ENCODE measurements around the gene TBC1D22A.

Gene TBC1D22A

GRCh38 chr22:47063606-47064005, 301.2 kb downstream of the TBC1D22A start:
- Histone ChIP-seq H3K4me3 (ENCODE audit: low read length) (no peak overlapping the region), H3K4me1 (ENCODE audit: control insufficient read depth, insufficient read depth, low read length) (peaks cover 3% of the 10 kb centered on the region), H3K27me3 (ENCODE audit: control insufficient read depth, insufficient read depth, low read length) (no peaks in the 10 kb centered on the region), H3K36me3 (ENCODE audit: insufficient read depth, low read length) (peaks cover 7% of the 10 kb centered on the region), H3K4me2 (ENCODE audit: low read length) (no peak overlapping the region), H3K9me3 (replicated peaks; ENCODE audit: low read length) (no peaks in the 10 kb centered on the region), H3K9ac (ENCODE audit: low read depth, low read length) (no peak overlapping the region)

GRCh38 chr22:47064016-47064415, 301.6 kb downstream of the TBC1D22A start:
- Histone ChIP-seq H3K36me3 (ENCODE audit: insufficient read depth, low read length) (peaks cover 7% of the 10 kb centered on the region), H3K27me3 (ENCODE audit: control insufficient read depth, insufficient read depth, low read length) (no peaks in the 10 kb centered on the region), H3K9ac (ENCODE audit: low read depth, low read length) (no peak overlapping the region), H3K4me3 (ENCODE audit: low read length) (no peak overlapping the region), H3K9me3 (replicated peaks; ENCODE audit: low read length) (no peaks in the 10 kb centered on the region), H3K4me1 (ENCODE audit: control insufficient read depth, insufficient read depth, low read length) (peaks cover 3% of the 10 kb centered on the region), H3K4me2 (ENCODE audit: low read length) (no peak overlapping the region)

DNA sequence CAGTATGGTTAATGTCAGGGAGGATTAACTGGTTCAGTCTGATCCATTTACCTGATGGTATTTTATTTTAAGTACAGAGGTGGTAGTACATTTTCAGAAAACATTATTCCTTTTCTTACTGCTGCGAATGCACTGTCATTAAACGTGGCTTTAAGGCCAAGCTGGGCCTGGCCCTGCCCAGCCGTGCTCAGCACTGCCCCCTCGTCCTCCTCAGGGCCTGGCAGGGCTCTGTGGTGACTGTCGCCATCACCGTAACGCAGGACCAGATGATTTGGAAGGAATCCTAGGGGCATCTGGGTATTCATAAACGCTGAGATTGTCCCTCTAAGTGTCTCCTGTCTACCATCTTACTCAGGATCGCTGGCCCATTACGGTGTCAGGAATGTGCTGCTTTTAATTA, 302.0 kb downstream of the TBC1D22A start:
- no peak overlapping the region for H3K4me3 ChIP-seq (ENCODE audit: low read length)
- peaks cover 7% of the 10 kb centered on the region for H3K36me3 ChIP-seq (ENCODE audit: insufficient read depth, low read length)
- peaks cover 3% of the 10 kb centered on the region for H3K4me1 ChIP-seq (ENCODE audit: control insufficient read depth, insufficient read depth, low read length)
- no peak overlapping the region for H3K9ac ChIP-seq (ENCODE audit: low read depth, low read length)
- no peaks in the 10 kb centered on the region for H3K27me3 ChIP-seq (ENCODE audit: control insufficient read depth, insufficient read depth, low read length)
- no peak overlapping the region for H3K4me2 ChIP-seq (ENCODE audit: low read length)
- no peaks in the 10 kb centered on the region for H3K9me3 ChIP-seq (replicated peaks; ENCODE audit: low read length)

DNA sequence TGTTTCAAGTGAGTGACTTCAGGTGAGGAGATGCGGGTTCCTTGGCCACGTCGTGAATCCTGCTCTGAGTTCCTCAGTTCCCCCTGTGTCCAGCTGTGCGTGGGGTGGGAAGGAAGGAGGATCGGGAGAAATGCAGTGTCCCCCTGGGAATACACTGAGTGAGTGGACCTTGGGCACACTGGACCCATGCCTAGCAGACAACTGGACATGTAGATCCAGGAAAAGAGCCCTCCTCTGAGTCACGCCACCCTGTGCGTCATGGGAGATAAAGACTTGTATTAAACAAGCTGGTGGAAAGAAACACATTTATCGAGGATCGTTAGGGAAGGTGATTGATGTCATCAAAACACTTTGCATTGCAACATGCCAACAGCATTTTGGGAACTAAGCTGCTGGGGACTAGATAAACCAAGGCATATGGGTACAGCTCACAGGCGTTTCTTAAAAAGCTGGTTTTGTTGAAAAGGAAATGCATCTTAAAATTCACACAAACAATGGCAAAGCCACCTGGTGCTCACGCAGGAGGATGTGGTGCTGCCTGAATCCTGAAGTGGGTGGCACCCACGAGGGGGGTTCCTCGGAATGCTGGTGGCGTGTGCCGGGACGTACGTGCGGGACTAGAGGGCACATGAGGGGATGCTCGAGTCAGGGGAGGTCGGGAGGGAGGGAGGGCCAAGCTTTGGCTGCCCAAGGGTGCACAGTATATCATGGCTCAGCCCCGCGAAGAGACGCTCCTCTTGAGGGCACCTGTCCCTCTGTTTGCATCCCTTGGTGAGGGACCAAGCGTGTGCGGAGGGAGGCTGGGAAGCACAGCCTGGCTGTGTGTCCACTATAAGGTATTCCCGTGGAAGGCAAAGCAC, 303.5 kb downstream of the TBC1D22A start:
- no peak overlapping the region for H3K9ac ChIP-seq (ENCODE audit: low read depth, low read length)
- no peak overlapping the region for H3K4me3 ChIP-seq (ENCODE audit: low read length)
- H3K4me1 ChIP-seq (ENCODE audit: control insufficient read depth, insufficient read depth, low read length), result peaks cover 3% of the 10 kb centered on the region
- no peaks in the 10 kb centered on the region for H3K27me3 ChIP-seq (ENCODE audit: control insufficient read depth, insufficient read depth, low read length)
- no peak overlapping the region for H3K4me2 ChIP-seq (ENCODE audit: low read length)
- H3K9me3 ChIP-seq (replicated peaks; ENCODE audit: low read length), result no peaks in the 10 kb centered on the region
- H3K36me3 ChIP-seq (ENCODE audit: insufficient read depth, low read length), result peaks cover 4% of the 10 kb centered on the region

DNA sequence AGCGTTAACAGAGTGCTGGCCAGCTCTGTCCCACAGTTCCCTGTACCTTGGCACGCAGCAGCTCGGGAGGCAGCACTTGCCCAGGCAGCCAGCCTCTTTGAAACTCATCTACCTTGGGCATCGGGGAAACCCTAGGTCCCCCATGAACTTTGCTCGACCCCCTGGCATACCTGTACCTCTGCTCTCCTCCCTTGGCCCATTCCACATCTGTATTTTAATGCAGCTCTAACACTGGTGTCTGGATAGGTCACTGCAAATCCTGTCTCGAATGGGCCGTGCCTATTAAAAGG, 304.1 kb downstream of the TBC1D22A start:
- Histone ChIP-seq H3K4me1 (ENCODE audit: control insufficient read depth, insufficient read depth, low read length) (peaks cover 3% of the 10 kb centered on the region), H3K27me3 (ENCODE audit: control insufficient read depth, insufficient read depth, low read length) (no peaks in the 10 kb centered on the region), H3K4me3 (ENCODE audit: low read length) (no peak overlapping the region), H3K4me2 (ENCODE audit: low read length) (no peak overlapping the region), H3K9me3 (replicated peaks; ENCODE audit: low read length) (no peaks in the 10 kb centered on the region), H3K36me3 (ENCODE audit: insufficient read depth, low read length) (no peaks in the 10 kb centered on the region), H3K9ac (ENCODE audit: low read depth, low read length) (no peak overlapping the region)

- H3K36me3 ChIP-seq (ENCODE audit: insufficient read depth, low read length), result no peaks in the 10 kb centered on the region
- no peaks in the 10 kb centered on the region for H3K9me3 ChIP-seq (replicated peaks; ENCODE audit: low read length)
- H3K4me3 ChIP-seq (ENCODE audit: low read length), result no peak overlapping the region
- no peaks in the 10 kb centered on the region for H3K27me3 ChIP-seq (ENCODE audit: control insufficient read depth, insufficient read depth, low read length)
- peaks cover 3% of the 10 kb centered on the region for H3K4me1 ChIP-seq (ENCODE audit: control insufficient read depth, insufficient read depth, low read length)
- H3K4me2 ChIP-seq (ENCODE audit: low read length), result no peak overlapping the region
- H3K9ac ChIP-seq (ENCODE audit: low read depth, low read length), result no peak overlapping the region
These were observed 305.0 kb downstream of the TBC1D22A start for GRCh38 chr22:47067321-47067890.

DNA sequence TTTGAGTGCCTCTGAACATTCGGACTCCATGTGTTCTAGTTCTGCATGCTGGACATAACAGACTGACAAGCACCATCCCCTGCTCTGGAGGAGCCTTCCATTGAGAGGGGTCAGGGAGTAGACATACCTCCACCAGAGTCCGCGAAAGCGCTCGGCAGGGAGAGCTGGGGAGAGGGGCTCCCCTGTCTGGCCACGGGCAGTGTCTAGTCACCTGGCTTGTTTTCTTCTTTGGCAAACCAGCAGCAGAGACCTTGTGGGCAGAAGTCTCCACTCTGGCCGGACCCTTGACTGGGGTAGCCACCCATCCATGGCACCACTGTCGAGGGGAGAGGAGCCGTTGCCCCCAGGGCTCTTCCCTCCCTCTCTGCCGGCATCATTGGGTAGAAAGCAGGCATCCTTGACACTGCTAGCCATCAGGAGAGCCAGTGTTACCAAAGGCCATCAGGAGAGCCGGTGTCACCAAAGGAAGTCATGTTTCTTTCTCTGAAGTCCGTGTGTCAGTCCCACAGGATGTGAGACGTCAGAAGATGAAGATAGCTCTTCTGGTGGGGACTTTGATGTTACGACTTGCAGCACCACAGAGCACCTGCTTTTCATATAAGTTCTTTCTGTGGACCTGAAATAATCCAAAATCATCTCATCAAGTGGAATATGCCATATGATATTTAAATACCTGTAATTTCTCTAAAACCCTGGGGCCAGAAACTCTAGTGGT, 305.6 kb downstream of the TBC1D22A start:
- Histone ChIP-seq H3K27me3 (ENCODE audit: control insufficient read depth, insufficient read depth, low read length) (no peaks in the 10 kb centered on the region), H3K9ac (ENCODE audit: low read depth, low read length) (no peak overlapping the region), H3K4me3 (ENCODE audit: low read length) (no peak overlapping the region), H3K4me2 (ENCODE audit: low read length) (no peak overlapping the region), H3K36me3 (ENCODE audit: insufficient read depth, low read length) (no peaks in the 10 kb centered on the region), H3K4me1 (ENCODE audit: control insufficient read depth, insufficient read depth, low read length) (peaks cover 3% of the 10 kb centered on the region), H3K9me3 (replicated peaks; ENCODE audit: low read length) (no peaks in the 10 kb centered on the region)

- Histone ChIP-seq H3K4me3 (ENCODE audit: low read length) (no peak overlapping the region), H3K4me1 (ENCODE audit: control insufficient read depth, insufficient read depth, low read length) (peaks cover 3% of the 10 kb centered on the region), H3K27me3 (ENCODE audit: control insufficient read depth, insufficient read depth, low read length) (no peaks in the 10 kb centered on the region), H3K9ac (ENCODE audit: low read depth, low read length) (no peak overlapping the region), H3K4me2 (ENCODE audit: low read length) (no peak overlapping the region), H3K36me3 (ENCODE audit: insufficient read depth, low read length) (no peaks in the 10 kb centered on the region), H3K9me3 (replicated peaks; ENCODE audit: low read length) (no peaks in the 10 kb centered on the region)
These were observed 306.2 kb downstream of the TBC1D22A start for GRCh38 chr22:47068626-47068996.

DNA sequence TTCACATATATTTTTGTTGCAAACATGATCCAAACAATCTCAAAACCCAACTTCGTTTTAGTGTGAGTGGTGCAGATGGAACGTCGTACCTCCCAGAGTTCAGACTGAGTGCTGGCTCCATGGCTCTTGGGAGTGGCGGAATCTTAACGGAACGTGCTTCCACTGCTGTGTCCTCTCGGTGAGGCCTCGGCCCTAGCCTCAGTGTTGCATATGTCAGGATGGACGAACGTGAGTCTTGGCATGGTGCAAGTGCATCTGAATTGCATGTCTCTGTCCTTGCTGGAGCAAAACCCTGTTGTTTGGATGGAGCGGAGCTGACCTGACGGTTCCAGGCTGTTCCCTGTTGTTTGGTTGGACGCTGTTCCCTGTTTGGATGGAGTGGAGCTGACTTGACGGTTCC, 306.8 kb downstream of the TBC1D22A start:
- H3K9me3 ChIP-seq (replicated peaks; ENCODE audit: low read length), result no peaks in the 10 kb centered on the region
- H3K4me2 ChIP-seq (ENCODE audit: low read length), result no peak overlapping the region
- no peaks in the 10 kb centered on the region for H3K27me3 ChIP-seq (ENCODE audit: control insufficient read depth, insufficient read depth, low read length)
- H3K4me3 ChIP-seq (ENCODE audit: low read length), result no peak overlapping the region
- H3K36me3 ChIP-seq (ENCODE audit: insufficient read depth, low read length), result peaks cover under 1% of the 10 kb centered on the region
- no peak overlapping the region for H3K9ac ChIP-seq (ENCODE audit: low read depth, low read length)
- H3K4me1 ChIP-seq (ENCODE audit: control insufficient read depth, insufficient read depth, low read length), result peaks cover 3% of the 10 kb centered on the region

DNA sequence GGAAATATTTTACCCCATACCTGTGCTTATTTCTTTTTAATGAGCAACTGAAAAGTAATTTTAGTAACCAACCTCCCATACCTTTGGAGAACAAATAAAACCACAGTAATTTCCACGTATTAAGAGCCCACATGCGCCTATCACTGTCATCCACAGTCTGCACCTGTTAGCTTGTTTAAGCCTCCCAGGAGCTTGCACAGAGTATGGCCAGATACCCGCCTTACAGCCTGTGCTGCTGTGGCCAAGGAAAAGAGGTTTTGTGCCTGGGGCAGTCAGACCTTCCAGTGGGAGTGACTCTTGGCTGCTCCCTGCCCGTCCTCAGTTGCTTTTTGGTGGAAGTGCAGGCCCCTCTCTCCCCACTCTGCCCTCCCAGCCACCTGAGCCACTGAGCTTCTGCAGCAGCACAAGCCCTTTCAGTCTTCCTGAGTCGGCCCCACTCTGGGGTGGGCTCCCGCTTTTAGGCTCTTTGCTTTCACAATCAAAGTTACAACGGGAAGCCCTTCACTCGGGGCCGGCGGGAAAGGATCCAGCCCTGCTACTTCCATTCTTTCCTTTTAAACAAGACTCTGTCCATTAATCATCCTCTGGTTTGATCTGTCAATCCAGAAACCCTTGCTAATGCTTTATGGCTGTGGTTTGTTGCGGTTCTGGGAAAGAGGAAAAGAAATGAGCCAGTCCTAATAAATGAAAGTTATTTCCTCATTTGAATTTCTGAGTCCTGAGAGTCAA, 308.8 kb downstream of the TBC1D22A start:
- Histone ChIP-seq H3K36me3 (ENCODE audit: insufficient read depth, low read length) (peaks cover 5% of the 10 kb centered on the region), H3K4me3 (ENCODE audit: low read length) (no peak overlapping the region), H3K9ac (ENCODE audit: low read depth, low read length) (no peak overlapping the region), H3K9me3 (replicated peaks; ENCODE audit: low read length) (no peaks in the 10 kb centered on the region), H3K27me3 (ENCODE audit: control insufficient read depth, insufficient read depth, low read length) (no peaks in the 10 kb centered on the region), H3K4me1 (ENCODE audit: control insufficient read depth, insufficient read depth, low read length) (no peaks in the 10 kb centered on the region), H3K4me2 (ENCODE audit: low read length) (no peak overlapping the region)

DNA sequence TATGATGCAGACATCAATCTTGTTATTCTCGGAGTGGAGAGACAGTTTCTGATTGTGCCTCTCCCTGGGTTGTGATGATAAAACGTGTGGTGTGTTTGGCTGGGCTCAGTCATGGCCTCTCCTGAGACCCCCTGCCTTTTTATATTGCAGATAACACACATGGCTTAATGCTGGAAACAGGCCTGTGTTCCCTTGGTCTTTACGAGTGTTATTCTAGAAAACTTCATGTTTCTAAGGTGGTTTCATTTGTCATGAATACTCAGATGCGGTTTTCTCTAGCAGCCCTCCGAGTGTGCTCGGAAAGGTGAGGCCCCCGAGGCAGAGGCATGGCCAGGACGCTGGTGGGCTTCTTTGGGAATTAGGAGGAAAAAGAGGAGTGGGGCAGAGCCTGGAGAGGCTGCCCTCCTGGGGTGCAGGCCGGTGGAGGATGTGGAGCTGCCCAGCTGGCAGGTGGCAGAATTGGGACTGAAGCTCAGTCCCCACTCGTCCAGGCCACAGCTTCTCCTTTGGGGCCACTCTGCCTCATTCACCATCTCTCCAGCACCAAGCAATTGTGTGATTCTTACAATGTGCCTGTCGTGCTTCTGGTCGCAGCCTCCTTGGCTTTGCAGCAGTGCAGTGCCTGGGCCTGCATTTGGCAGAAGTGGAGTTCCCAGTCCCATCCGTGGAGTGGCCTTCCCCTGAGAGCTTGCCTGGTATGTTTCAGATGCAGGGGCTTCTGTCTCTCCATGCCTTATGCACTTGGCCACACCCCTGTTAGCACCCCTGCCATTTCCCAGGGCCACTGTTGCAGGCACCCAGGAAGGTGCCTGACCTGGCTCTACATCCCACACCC, 309.6 kb downstream of the TBC1D22A start:
- no peak overlapping the region for H3K4me2 ChIP-seq (ENCODE audit: low read length)
- peaks cover 5% of the 10 kb centered on the region for H3K36me3 ChIP-seq (ENCODE audit: insufficient read depth, low read length)
- H3K9ac ChIP-seq (ENCODE audit: low read depth, low read length), result no peak overlapping the region
- no peaks in the 10 kb centered on the region for H3K4me1 ChIP-seq (ENCODE audit: control insufficient read depth, insufficient read depth, low read length)
- no peak overlapping the region for H3K4me3 ChIP-seq (ENCODE audit: low read length)
- H3K9me3 ChIP-seq (replicated peaks; ENCODE audit: low read length), result no peaks in the 10 kb centered on the region
- H3K27me3 ChIP-seq (ENCODE audit: control insufficient read depth, insufficient read depth, low read length), result no peaks in the 10 kb centered on the region
